GM10266 (cell line): ENCODE results near the gene MARS1.

Source experiments
- DNase-seq: peaks from one replicate; pipeline ENCODE4 v3.0.0; 2012; ENCODE audit errors: extremely low spot score
- TF ChIP-seq, protein P1 (sequence below): IDR thresholded peaks from 2 replicates; pipeline ENCODE4 v1.5.1; 2012; ENCODE audit warnings: mild to moderate bottlenecking, low read depth; ENCODE audit not compliant: control insufficient read depth, insufficient read depth; ENCODE audit errors: missing control alignments

The MARS1 gene

DNA sequence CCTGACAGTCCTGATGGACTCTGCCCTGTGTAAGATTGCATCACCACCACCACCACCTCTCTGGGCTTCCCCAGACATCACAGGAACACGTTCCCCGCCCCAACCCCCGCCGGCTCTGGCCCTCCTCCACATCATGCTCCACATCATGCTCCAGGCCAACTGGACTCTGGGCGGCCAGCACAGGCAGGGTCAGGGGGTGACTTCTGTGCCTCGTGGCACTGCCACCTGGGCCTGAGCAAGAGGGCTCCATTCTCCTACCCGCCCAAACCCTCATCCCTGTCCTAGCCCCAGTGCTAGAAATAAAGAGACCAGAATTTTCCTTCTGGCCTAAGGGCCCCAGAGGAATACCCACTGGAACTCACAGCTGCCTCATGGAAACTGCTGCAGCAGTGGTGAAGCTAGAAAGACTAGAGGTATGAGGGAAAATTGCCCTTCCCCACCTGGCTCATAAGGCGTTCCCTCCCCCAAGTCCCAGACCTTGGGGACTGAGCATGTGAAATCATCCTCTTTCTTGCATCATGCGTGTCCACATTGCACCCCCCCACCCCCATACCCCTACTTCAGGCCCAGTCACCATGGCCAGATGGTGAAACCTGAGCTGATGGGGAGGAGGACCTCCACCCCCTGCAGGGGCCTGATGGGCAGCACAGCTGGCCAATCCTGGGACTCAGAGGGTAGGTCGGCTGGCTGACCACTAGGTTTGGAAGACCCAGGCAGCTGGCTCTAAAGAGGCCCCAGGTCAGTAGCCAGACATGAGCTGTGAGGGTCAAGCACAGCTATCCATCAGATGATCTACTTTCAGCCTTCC, 33.1 kb upstream of the MARS1 start, which contains the start of gene INHBE:
Gene INHBE (plus strand): TSS at position 742 of the 808 bp plus-strand sequence. CDS start 230 bp downstream, outside the sequence.
- TF ChIP-seq, protein P1, sequence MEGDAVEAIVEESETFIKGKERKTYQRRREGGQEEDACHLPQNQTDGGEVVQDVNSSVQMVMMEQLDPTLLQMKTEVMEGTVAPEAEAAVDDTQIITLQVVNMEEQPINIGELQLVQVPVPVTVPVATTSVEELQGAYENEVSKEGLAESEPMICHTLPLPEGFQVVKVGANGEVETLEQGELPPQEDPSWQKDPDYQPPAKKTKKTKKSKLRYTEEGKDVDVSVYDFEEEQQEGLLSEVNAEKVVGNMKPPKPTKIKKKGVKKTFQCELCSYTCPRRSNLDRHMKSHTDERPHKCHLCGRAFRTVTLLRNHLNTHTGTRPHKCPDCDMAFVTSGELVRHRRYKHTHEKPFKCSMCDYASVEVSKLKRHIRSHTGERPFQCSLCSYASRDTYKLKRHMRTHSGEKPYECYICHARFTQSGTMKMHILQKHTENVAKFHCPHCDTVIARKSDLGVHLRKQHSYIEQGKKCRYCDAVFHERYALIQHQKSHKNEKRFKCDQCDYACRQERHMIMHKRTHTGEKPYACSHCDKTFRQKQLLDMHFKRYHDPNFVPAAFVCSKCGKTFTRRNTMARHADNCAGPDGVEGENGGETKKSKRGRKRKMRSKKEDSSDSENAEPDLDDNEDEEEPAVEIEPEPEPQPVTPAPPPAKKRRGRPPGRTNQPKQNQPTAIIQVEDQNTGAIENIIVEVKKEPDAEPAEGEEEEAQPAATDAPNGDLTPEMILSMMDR: no peak
- peak; percentile 12 for DNase-seq

DNA sequence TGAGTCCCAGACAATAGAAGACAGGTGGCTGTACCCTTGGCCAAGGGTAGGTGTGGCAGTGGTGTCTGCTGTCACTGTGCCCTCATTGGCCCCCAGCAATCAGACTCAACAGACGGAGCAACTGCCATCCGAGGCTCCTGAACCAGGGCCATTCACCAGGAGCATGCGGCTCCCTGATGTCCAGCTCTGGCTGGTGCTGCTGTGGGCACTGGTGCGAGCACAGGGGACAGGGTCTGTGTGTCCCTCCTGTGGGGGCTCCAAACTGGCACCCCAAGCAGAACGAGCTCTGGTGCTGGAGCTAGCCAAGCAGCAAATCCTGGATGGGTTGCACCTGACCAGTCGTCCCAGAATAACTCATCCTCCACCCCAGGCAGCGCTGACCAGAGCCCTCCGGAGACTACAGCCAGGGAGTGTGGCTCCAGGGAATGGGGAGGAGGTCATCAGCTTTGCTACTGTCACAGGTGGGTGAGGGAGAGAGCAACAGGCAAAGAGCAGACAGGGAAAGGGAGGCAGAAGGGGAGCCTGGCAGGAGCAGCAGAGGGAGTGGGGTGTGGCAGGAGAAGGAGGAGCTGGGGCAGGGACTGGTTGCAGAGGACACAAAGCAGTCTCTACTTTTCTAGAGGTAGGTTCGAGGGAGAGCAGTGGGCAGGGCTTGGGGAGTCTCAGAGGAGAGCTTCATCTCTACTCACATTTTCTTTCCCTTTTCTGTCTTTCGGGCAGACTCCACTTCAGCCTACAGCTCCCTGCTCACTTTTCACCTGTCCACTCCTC, 32.3 kb upstream of the MARS1 start:
- TF ChIP-seq, protein P1: no peak
- no peak for DNase-seq

- peak; percentile 31 for DNase-seq
- TF ChIP-seq, protein P1: peak; percentile 65
Measured at GRCh38 chr12:57456145-57456700, 31.6 kb upstream of the MARS1 start.

GRCh38 chr12:57456737-57457490, 31.0 kb upstream of the MARS1 start:
- TF ChIP-seq, protein P1: no peak
- DNase-seq: no peak

GRCh38 chr12:57458665-57459054, 29.2 kb upstream of the MARS1 start:
- no peak for DNase-seq

DNA sequence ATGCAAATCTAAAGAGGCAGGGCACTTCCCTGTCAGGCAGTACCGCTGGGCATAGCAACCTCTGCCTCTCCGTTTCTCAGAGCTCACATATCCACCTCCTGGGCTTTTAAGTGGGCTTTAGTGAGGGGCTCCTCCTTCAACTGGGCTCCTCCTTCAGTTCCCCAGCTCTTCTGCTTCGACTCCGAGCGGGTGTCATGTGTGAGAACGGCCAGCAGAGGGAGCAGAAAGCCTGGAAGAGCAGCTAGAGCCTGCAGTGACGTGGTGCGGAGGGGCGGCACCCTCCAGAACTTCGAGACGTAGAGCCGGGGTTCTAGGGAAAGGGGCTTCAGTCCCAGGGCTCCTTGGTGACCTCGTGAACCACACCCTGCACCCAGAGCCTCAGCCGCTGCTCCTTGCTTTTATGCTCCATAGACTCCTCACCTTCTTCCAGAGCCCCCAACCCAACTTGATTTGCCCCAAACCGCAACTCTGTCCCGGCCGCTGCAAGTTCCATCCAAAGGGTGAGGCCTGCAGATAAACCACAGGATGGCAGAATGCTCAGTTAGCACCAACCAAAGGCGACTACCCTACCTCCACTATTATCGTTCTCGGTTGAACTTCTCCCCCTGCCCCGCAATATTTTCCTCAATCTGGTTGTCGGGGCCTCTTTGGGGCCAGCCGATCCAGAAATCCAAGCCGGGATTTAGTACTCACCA, 28.7 kb upstream of the MARS1 start:
- DNase-seq: peak; percentile 88
- TF ChIP-seq, protein P1: peak; percentile 99

More at GRCh38 chr12:57458665-57459054, 29.2 kb upstream of the MARS1 start:
- TF ChIP-seq, protein P1: no peak
